IMR-90 (cell line): ENCODE measurements around the gene ACKR2. TPM values are rescaled to one million over a fixed set of nuclear protein-coding genes. Genes with fewer than 3 reads are reported as not detected.

Experiments used
- ATAC-seq: fragments of 200-7000 bp; cut with Tn5 transposase; 2 replicates; pipeline ENCODE4 v1.9.1; 2020; ENCODE audit warnings: low read depth, mild to moderate bottlenecking, moderate library complexity
- BruUV-seq: library from RNA; stranded (reverse); fragments of 400-500 nt; replicated peaks from 2 replicates; lab custom pipeline; 2021; lab: Mats Ljungman, UMichigan
- CTCF ChIA-PET: fragments of 300-600 bp; formaldehyde crosslinking; extraction: SDS; loops from one replicate; lab custom pipeline; 2021; ENCODE audit warnings: antibody characterized with exemption; lab: Yijun Ruan, JAX
- POLR2A ChIA-PET: fragments of 300-600 bp; sonication (Branson Sonifier 250); formaldehyde crosslinking; loops from one replicate; lab custom pipeline; 2022; ENCODE audit warnings: antibody characterized with exemption; ENCODE audit not compliant: unreplicated experiment; lab: Charles Lee
- DNase-seq: peaks from one replicate; pipeline ENCODE4 v3.0.0; 2013
- H2AFZ ChIP-seq: replicated peaks from 2 replicates; pipeline ENCODE3; 2013; ENCODE audit warnings: low read length, mild to moderate bottlenecking; ENCODE audit not compliant: poor library complexity
- H2AK5ac ChIP-seq: 2 replicates; pipeline ENCODE4 v1.6.1; 2013; ENCODE audit warnings: low read depth, low read length, inconsistent platforms
- H2AK9ac ChIP-seq: replicated peaks from 2 replicates; pipeline ENCODE3; 2013; ENCODE audit warnings: mild to moderate bottlenecking, low read depth, low read length, moderate library complexity; ENCODE audit not compliant: poor library complexity
- H2BK120ac ChIP-seq: 2 replicates; pipeline ENCODE4 v1.6.1; 2013; ENCODE audit warnings: low read depth, low read length, inconsistent platforms
- H2BK15ac ChIP-seq: 3 replicates; pipeline ENCODE4 v1.6.1; 2013; ENCODE audit warnings: low read depth, low read length, inconsistent platforms
- H2BK20ac ChIP-seq: 2 replicates; pipeline ENCODE4 v1.6.1; 2013; ENCODE audit warnings: low read depth, mild to moderate bottlenecking, inconsistent platforms, low read length, moderate library complexity
- H2BK5ac ChIP-seq: 2 replicates; pipeline ENCODE4 v1.6.1; 2013; ENCODE audit warnings: mild to moderate bottlenecking, low read depth, low read length, inconsistent platforms; ENCODE audit not compliant: poor library complexity, severe bottlenecking
- H3K14ac ChIP-seq: replicated peaks from 2 replicates; pipeline ENCODE4 v1.6.1; 2013; ENCODE audit warnings: low read depth, low read length, inconsistent platforms
- H3K18ac ChIP-seq: 2 replicates; pipeline ENCODE4 v1.6.1; 2013; ENCODE audit warnings: low read depth, low read length, control low read depth
- H3K23ac ChIP-seq: 2 replicates; pipeline ENCODE4 v1.6.1; 2013; ENCODE audit warnings: low read depth, low read length, inconsistent platforms
- H3K27ac ChIP-seq: 2 replicates; pipeline ENCODE4 v1.5.1; 2013; ENCODE audit warnings: mild to moderate bottlenecking, control low read depth, low read length; ENCODE audit not compliant: insufficient read depth
- H3K27me3 ChIP-seq: 2 replicates; pipeline ENCODE4 v1.6.1; 2013; ENCODE audit warnings: low read length; ENCODE audit not compliant: control insufficient read depth, insufficient read depth
- H3K36me3 ChIP-seq: 2 replicates; pipeline ENCODE4 v1.6.1; 2013; ENCODE audit warnings: low read length, mixed read lengths; ENCODE audit not compliant: control insufficient read depth, insufficient read depth
- H3K4ac ChIP-seq: 2 replicates; pipeline ENCODE4 v1.6.1; 2013; ENCODE audit warnings: low read depth, low read length, inconsistent platforms
- H3K4me1 ChIP-seq: 2 replicates; pipeline ENCODE4 v1.6.1; 2013; ENCODE audit warnings: low read length, mixed read lengths; ENCODE audit not compliant: control insufficient read depth, insufficient read depth
- H3K4me2 ChIP-seq: 2 replicates; pipeline ENCODE4 v1.6.1; 2013; ENCODE audit warnings: low read depth, mild to moderate bottlenecking, control low read depth, low read length, moderate library complexity
- H3K4me3 ChIP-seq: 2 replicates; pipeline ENCODE4 v1.5.1; 2013; ENCODE audit warnings: low read depth, mild to moderate bottlenecking, control low read depth, low read length, moderate library complexity; ENCODE audit not compliant: insufficient read depth
- H3K56ac ChIP-seq: 2 replicates; pipeline ENCODE4 v1.6.1; 2013; ENCODE audit warnings: low read length, inconsistent platforms; ENCODE audit not compliant: insufficient read depth; ENCODE audit errors: extremely low read depth
- H3K79me1 ChIP-seq, 2 experiments: 2 replicates each; pipeline ENCODE4 v1.6.1; 2013; ENCODE audit warnings: low read length in 2 of 2, inconsistent platforms in 1 of 2, low read depth in 1 of 2
- H3K9ac ChIP-seq: 2 replicates; pipeline ENCODE4 v1.6.1; 2013; ENCODE audit warnings: low read depth, low read length, control low read depth
- H3K9me1 ChIP-seq: 2 replicates; pipeline ENCODE4 v1.6.1; 2013; ENCODE audit warnings: low read length, inconsistent platforms; ENCODE audit not compliant: insufficient read depth
- H3K9me3 ChIP-seq: 2 replicates; pipeline ENCODE4 v1.6.1; 2013; ENCODE audit warnings: low read length; ENCODE audit not compliant: control insufficient read depth, insufficient read depth
- H4K20me1 ChIP-seq: 2 replicates; pipeline ENCODE4 v1.6.1; 2013; ENCODE audit warnings: low read length, inconsistent platforms; ENCODE audit not compliant: insufficient read depth
- H4K5ac ChIP-seq: 2 replicates; pipeline ENCODE4 v1.6.1; 2013; ENCODE audit warnings: mild to moderate bottlenecking, low read depth, low read length, control low read depth
- H4K8ac ChIP-seq, 2 experiments: 2 replicates each; pipeline ENCODE4 v1.6.1; 2013; ENCODE audit warnings: low read depth in 2 of 2, low read length in 2 of 2, control low read depth in 1 of 2, inconsistent platforms in 1 of 2
- H4K91ac ChIP-seq: 2 replicates; pipeline ENCODE4 v1.6.1; 2013; ENCODE audit warnings: low read depth, low read length, inconsistent platforms; ENCODE audit not compliant: insufficient read depth
- CHD1 ChIP-seq: IDR thresholded peaks from 2 replicates; pipeline ENCODE4 v1.6.1; 2012; ENCODE audit warnings: low read depth, low read length, improper control_type of control experiment
- MXI1 ChIP-seq: IDR thresholded peaks from 2 replicates; pipeline ENCODE4 v1.6.1; 2012; ENCODE audit warnings: low read depth, mild to moderate bottlenecking, low read length, moderate library complexity, borderline replicate concordance
- POLR2A ChIP-seq: IDR thresholded peaks from 2 replicates; pipeline ENCODE4 v1.6.1; 2012; ENCODE audit warnings: mild to moderate bottlenecking, low read depth, low read length
- RCOR1 ChIP-seq: IDR thresholded peaks from 2 replicates; pipeline ENCODE4 v1.6.1; 2012; ENCODE audit warnings: mild to moderate bottlenecking, low read length, improper control_type of control experiment; ENCODE audit not compliant: insufficient replicate concordance
- RFX5 ChIP-seq: IDR thresholded peaks from 2 replicates; pipeline ENCODE4 v1.8.0; 2012; ENCODE audit warnings: low read depth, mild to moderate bottlenecking, low read length, moderate library complexity
- WGBS, 2 experiments: methylation state at CpG; one replicate each; pipeline versions ENCODE4 v1.1.5 to v1.1.7; 2013; ENCODE audit warnings: missing lambda C conversion rate in 2 of 2; ENCODE audit not compliant: insufficient read length in 1 of 2; ENCODE audit errors: extremely low coverage in 2 of 2; 5-methylcytosine and 5-hydroxymethylcytosine counted together
- dilution Hi-C: fragments of 300-500 bp; cut with HindIII; formaldehyde crosslinking; loops from one replicate; pipeline ENCODE4 v1.14.3; 2018; ENCODE audit warnings: low sequenced_read_pairs; ENCODE audit not compliant: unreplicated experiment
- in situ Hi-C: fragments of 300-500 bp; cut with MboI; formaldehyde crosslinking; loops from 3 replicates; pipeline ENCODE4 v1.14.3; 2019; ENCODE audit warnings: low sequenced_read_pairs, inconsistent platforms, mixed read lengths
- intact Hi-C: fragments of 100-400 bp; cut with micrococcal nuclease; formaldehyde crosslinking; loops from 2 replicates; pipeline ENCODE4 v1.10.0; 2022
- polyA plus RNA-seq, 3 experiments: library from polyadenylated mRNA; depleted of rRNA; stranded (reverse); fragments of >200 nt; gene quantifications; 2 replicates each; pipeline ENCODE4 v1.2.3, GENCODE V29; 2012; ENCODE audit warnings: low replicate concordance in 1 of 3
- total RNA-seq: library from RNA; depleted of rRNA; stranded (reverse); fragments of >200 nt; gene quantifications from 2 replicates; pipeline ENCODE4 v1.2.3, GENCODE V29; 2012
- TF ChIP-seq, protein P1 (sequence below): conservative IDR thresholded peaks from 2 replicates; pipeline ENCODE4 v1.5.1; 2012; ENCODE audit warnings: mild to moderate bottlenecking, low read depth, low read length, improper control_type of control experiment
- TF ChIP-seq, protein P2 (sequence below): fragments of 150-350 bp; IDR thresholded peaks from 2 replicates; pipeline ENCODE4 v1.6.1; 2016; ENCODE audit warnings: low read depth, mild to moderate bottlenecking, low read length, moderate library complexity, borderline replicate concordance

Gene ACKR2
- total and polyA plus RNA-seq, 2 of the 4 experiments (the other 2 are of a cell fraction), result 0.10 TPM; not detected in 1

- no CpG with 5 or more reads among the region's 5 CpGs for WGBS, 2 experiments
- Histone ChIP-seq H2BK20ac (no peak overlapping the region), H3K9ac (no peak overlapping the region), H3K4ac (no peak overlapping the region), H3K4me1 (no peaks in the 10 kb centered on the region), H4K5ac (no peak overlapping the region), H2BK5ac (no peak overlapping the region), H3K9me3 (no peaks in the 10 kb centered on the region), H3K27ac (no peak overlapping the region), H3K4me2 (no peak overlapping the region), H2AFZ (no peak overlapping the region), H2AK9ac (no peak overlapping the region), H3K27me3 (peaks cover 15% of the 10 kb centered on the region), H2AK5ac (no peak overlapping the region), H3K56ac (no peak overlapping the region), H4K8ac (no peak overlapping the region), H2BK15ac (no peak overlapping the region), H3K4me3 (no peak overlapping the region), H4K91ac (no peak overlapping the region), H3K23ac (no peak overlapping the region), H3K79me1 (no peaks in the 10 kb centered on the region), H3K9me1 (no peaks in the 10 kb centered on the region), H2BK120ac (no peak overlapping the region), H3K14ac (no peak overlapping the region), H3K18ac (no peak overlapping the region), H3K36me3 (no peaks in the 10 kb centered on the region), H4K20me1 (no peaks in the 10 kb centered on the region)
- ATAC-seq (no peak), DNase-seq (no peak)
- POLR2A ChIA-PET, result no interaction called here
- intact Hi-C loops (no loop called here), dilution Hi-C loops (no loop called here), in situ Hi-C loops (no loop called here)
- CTCF ChIA-PET, result no interaction called here
- TF ChIP-seq RFX5, result no peak
- TF ChIP-seq, protein P1, sequence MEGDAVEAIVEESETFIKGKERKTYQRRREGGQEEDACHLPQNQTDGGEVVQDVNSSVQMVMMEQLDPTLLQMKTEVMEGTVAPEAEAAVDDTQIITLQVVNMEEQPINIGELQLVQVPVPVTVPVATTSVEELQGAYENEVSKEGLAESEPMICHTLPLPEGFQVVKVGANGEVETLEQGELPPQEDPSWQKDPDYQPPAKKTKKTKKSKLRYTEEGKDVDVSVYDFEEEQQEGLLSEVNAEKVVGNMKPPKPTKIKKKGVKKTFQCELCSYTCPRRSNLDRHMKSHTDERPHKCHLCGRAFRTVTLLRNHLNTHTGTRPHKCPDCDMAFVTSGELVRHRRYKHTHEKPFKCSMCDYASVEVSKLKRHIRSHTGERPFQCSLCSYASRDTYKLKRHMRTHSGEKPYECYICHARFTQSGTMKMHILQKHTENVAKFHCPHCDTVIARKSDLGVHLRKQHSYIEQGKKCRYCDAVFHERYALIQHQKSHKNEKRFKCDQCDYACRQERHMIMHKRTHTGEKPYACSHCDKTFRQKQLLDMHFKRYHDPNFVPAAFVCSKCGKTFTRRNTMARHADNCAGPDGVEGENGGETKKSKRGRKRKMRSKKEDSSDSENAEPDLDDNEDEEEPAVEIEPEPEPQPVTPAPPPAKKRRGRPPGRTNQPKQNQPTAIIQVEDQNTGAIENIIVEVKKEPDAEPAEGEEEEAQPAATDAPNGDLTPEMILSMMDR, result no peak
- no peak for TF ChIP-seq MXI1
- TF ChIP-seq CHD1, result no peak
- no peak for TF ChIP-seq RCOR1
- TF ChIP-seq POLR2A, result no peak
- TF ChIP-seq, protein P2, sequence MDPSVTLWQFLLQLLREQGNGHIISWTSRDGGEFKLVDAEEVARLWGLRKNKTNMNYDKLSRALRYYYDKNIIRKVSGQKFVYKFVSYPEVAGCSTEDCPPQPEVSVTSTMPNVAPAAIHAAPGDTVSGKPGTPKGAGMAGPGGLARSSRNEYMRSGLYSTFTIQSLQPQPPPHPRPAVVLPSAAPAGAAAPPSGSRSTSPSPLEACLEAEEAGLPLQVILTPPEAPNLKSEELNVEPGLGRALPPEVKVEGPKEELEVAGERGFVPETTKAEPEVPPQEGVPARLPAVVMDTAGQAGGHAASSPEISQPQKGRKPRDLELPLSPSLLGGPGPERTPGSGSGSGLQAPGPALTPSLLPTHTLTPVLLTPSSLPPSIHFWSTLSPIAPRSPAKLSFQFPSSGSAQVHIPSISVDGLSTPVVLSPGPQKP, result no peak
- BruUV-seq, result no TSS peak
These were observed 5.0 kb downstream of the ACKR2 start for GRCh38 chr3:42814246-42814645.
